ENCODE results near the gene TNFRSF19. TPM values are rescaled to one million over a fixed set of nuclear protein-coding genes. Genes with fewer than 3 reads are reported as not detected.

Gene TNFRSF19
- total RNA-seq, 3 donors from 2014 or later: 5.3 to 9.1 (median 7.9) TPM

DNA sequence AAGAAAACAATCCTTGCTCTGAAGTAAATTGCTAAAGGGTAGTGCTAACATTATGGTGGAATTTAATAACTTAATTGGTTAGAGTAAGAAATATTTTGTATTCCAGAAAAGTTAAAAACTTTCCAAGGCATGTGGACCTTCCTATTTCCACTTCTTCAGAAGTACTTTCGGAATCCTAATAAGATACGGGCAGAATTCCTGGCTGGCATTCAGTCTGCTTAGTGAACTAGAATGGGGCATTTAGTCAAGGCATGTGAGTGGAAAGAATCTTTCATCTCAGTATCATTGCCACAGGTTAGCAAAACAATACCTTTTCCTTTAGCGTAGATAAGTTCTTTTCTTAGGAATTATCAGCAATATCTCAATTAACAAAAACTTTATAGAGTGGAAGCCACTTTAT, 85.1 kb downstream of the TNFRSF19 start:
- H3K9me3 ChIP-seq: no peaks in the 10 kb centered on the region
- H3K4me3 ChIP-seq: no peak overlapping the region
- DNase-seq (ENCODE audit: low spot score in 2 of 2): no peak
- H3K36me3 ChIP-seq: no peaks in the 10 kb centered on the region
- intact Hi-C loops (cut with DNase I; ENCODE audit: low total_unique reads): no loop called here
- TF ChIP-seq POLR2AphosphoS5 (IDR thresholded peaks at IDR 0.05) (no peak), POLR2A (IDR thresholded peaks at IDR 0.05) (no peak)
- TF ChIP-seq, protein P1, sequence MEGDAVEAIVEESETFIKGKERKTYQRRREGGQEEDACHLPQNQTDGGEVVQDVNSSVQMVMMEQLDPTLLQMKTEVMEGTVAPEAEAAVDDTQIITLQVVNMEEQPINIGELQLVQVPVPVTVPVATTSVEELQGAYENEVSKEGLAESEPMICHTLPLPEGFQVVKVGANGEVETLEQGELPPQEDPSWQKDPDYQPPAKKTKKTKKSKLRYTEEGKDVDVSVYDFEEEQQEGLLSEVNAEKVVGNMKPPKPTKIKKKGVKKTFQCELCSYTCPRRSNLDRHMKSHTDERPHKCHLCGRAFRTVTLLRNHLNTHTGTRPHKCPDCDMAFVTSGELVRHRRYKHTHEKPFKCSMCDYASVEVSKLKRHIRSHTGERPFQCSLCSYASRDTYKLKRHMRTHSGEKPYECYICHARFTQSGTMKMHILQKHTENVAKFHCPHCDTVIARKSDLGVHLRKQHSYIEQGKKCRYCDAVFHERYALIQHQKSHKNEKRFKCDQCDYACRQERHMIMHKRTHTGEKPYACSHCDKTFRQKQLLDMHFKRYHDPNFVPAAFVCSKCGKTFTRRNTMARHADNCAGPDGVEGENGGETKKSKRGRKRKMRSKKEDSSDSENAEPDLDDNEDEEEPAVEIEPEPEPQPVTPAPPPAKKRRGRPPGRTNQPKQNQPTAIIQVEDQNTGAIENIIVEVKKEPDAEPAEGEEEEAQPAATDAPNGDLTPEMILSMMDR (IDR thresholded peaks at IDR 0.05): no peak
- no peaks in the 10 kb centered on the region for H3K27me3 ChIP-seq
- H3K4me1 ChIP-seq: peaks cover 0 to 2% of the 10 kb centered on the region in 2 donors
- no peak overlapping the region for H3K27ac ChIP-seq

DNA sequence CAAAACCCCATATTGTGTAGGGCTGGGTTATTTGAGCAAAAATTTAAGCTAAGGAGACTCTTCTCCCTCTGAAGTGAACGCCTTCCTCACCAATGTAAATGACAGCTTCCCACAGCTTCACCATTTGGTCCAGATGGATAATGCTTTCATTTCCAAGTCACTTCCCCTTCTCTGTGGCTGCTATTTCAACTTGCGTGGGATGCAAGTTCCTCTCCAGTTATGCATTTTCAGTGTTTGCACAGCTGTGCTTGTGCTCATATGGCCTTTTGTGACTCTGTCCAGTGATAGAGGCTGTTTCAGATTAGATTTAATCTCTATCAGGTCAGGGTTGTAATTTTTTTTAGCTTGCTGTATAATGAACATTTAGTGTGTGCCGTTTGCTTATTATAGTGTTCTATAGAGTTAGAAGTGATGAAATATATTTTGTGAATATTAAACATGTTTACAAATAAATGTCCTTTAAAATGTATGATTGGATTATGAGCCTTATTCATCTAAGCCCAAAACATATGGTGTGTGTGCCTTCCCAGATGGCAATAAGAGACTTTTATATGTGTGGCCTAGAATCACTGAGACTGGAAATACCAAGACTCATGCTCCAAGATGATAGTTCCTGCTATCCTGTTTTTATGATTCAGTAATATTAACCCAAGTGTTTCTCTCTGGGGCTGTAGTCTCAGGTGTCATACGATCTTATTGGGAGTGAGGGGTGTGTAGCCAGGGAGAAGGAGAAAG, 86.6 kb downstream of the TNFRSF19 start:
- Histone ChIP-seq H3K36me3 (no peaks in the 10 kb centered on the region), H3K27ac (no peak overlapping the region), H3K4me3 (no peak overlapping the region), H3K27me3 (no peaks in the 10 kb centered on the region), H3K9me3 (no peaks in the 10 kb centered on the region), H3K4me1 (peaks cover 0 to 2% of the 10 kb centered on the region in 2 donors)
- TF ChIP-seq POLR2A (IDR thresholded peaks at IDR 0.05) (no peak), POLR2AphosphoS5 (IDR thresholded peaks at IDR 0.05) (no peak)
- TF ChIP-seq, protein P1 (IDR thresholded peaks at IDR 0.05): no peak
- intact Hi-C loops (cut with DNase I; ENCODE audit: low total_unique reads): no loop called here
- no peak for DNase-seq (ENCODE audit: low spot score in 2 of 2)

DNA sequence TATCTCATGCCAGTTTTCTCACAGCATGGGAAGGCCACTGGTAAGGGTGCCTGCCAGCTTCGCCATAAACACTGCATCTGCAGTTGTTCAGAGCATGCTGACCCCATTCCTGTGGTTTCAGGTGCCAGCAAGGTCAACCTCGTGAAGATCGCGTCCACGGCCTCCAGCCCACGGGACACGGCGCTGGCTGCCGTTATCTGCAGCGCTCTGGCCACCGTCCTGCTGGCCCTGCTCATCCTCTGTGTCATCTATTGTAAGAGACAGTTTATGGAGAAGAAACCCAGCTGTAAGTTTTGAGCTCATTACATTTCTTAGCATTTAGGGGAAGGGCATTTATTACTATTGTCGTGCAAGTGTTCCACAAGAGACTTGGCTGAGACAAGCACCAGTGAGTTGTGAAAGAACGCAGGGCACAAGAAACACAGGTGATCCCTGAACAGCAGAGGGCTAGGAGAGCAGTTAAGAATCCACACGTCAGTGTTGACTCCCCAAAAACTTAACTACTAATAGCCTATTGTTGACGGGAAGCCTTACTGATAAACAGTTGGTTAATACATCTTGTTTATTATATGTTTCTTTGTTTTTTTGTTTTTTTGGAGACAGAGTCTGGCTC, 88.8 kb downstream of the TNFRSF19 start:
- TF ChIP-seq, protein P1 (IDR thresholded peaks at IDR 0.05): no peak
- TF ChIP-seq POLR2AphosphoS5 (IDR thresholded peaks at IDR 0.05) (no peak), POLR2A (IDR thresholded peaks at IDR 0.05) (no peak)
- no peak overlapping the region for H3K27ac ChIP-seq
- H3K27me3 ChIP-seq: no peaks in the 10 kb centered on the region
- H3K4me3 ChIP-seq: no peak overlapping the region
- DNase-seq (ENCODE audit: low spot score in 2 of 2): no peak
- H3K4me1 ChIP-seq: no peaks in the 10 kb centered on the region
- no peaks in the 10 kb centered on the region for H3K9me3 ChIP-seq
- no peaks in the 10 kb centered on the region for H3K36me3 ChIP-seq
- intact Hi-C loops (cut with DNase I; ENCODE audit: low total_unique reads): no loop called here

DNA sequence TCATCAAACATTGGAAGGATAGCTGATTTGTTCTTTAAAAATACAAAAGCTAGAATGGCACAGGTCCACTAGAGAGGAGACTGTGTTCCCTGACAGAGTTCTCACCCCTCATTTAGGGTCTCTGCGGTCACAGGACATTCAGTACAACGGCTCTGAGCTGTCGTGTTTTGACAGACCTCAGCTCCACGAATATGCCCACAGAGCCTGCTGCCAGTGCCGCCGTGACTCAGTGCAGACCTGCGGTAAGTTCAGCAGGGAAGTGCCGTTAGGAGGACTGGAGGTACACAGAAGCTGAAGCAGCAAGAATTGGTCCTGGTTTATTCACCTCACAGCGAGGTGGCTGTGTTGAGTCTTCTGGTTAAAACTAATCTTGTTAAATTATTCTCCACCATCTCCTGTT, 90.0 kb downstream of the TNFRSF19 start:
- no peaks in the 10 kb centered on the region for H3K4me1 ChIP-seq
- no peaks in the 10 kb centered on the region for H3K36me3 ChIP-seq
- H3K4me3 ChIP-seq: no peak overlapping the region
- no peaks in the 10 kb centered on the region for H3K9me3 ChIP-seq
- H3K27ac ChIP-seq: no peak overlapping the region
- TF ChIP-seq POLR2AphosphoS5 (IDR thresholded peaks at IDR 0.05) (no peak), POLR2A (IDR thresholded peaks at IDR 0.05) (no peak)
- TF ChIP-seq, protein P1 (IDR thresholded peaks at IDR 0.05): no peak
- no peaks in the 10 kb centered on the region for H3K27me3 ChIP-seq
- intact Hi-C loops (cut with DNase I; ENCODE audit: low total_unique reads): no loop called here
- DNase-seq (ENCODE audit: low spot score in 2 of 2): no peak

DNA sequence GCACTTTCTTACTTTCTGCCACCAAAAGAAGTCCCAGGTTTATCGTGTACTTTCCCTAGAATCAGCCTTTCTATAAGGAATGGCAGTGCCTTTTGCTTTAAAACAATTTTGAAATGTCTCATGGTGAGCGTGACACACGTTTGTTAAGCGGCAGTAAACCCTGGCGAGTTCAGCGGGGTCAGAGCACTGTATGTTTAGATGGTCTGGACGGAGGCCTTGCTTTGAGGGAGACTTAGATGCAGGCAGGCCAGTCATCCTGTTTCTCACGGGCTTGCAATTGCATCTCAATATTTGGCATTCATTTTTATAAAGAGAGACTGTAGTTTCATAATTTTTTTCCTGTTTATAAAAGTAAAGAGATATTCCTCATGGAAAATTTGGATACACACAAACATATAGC, 96.4 kb downstream of the TNFRSF19 start:
- intact Hi-C loops (cut with DNase I; ENCODE audit: low total_unique reads): no loop called here
- TF ChIP-seq POLR2A (IDR thresholded peaks at IDR 0.05): no peak
- TF ChIP-seq, protein P1 (IDR thresholded peaks at IDR 0.05): no peak
- TF ChIP-seq POLR2AphosphoS5 (IDR thresholded peaks at IDR 0.05): no peak
- no peak overlapping the region for H3K27ac ChIP-seq
- H3K36me3 ChIP-seq: no peaks in the 10 kb centered on the region
- no peak for DNase-seq (ENCODE audit: low spot score in 2 of 2)
- no peaks in the 10 kb centered on the region for H3K27me3 ChIP-seq
- no peaks in the 10 kb centered on the region for H3K9me3 ChIP-seq
- H3K4me1 ChIP-seq: no peaks in the 10 kb centered on the region
- H3K4me3 ChIP-seq: no peak overlapping the region
